AG09309 (cell line): ENCODE data around the gene CYP27A1.

Experiments
- DNase-seq: peaks from one replicate; pipeline ENCODE4 v3.0.0-alpha.2; 2010; ENCODE audit warnings: low read depth
- H3K4me3 ChIP-seq: 2 replicates; pipeline ENCODE4 v1.5.1; 2011; ENCODE audit warnings: mild to moderate bottlenecking, low read depth, low read length, moderate library complexity; ENCODE audit not compliant: control insufficient read depth
- CTCF ChIP-seq: IDR thresholded peaks from 2 replicates; pipeline ENCODE4 v1.5.1; 2011; ENCODE audit warnings: mild to moderate bottlenecking, low read depth, low read length, inconsistent platforms; ENCODE audit not compliant: insufficient read depth, control insufficient read depth; ENCODE audit errors: missing control alignments

The CYP27A1 gene

DNA sequence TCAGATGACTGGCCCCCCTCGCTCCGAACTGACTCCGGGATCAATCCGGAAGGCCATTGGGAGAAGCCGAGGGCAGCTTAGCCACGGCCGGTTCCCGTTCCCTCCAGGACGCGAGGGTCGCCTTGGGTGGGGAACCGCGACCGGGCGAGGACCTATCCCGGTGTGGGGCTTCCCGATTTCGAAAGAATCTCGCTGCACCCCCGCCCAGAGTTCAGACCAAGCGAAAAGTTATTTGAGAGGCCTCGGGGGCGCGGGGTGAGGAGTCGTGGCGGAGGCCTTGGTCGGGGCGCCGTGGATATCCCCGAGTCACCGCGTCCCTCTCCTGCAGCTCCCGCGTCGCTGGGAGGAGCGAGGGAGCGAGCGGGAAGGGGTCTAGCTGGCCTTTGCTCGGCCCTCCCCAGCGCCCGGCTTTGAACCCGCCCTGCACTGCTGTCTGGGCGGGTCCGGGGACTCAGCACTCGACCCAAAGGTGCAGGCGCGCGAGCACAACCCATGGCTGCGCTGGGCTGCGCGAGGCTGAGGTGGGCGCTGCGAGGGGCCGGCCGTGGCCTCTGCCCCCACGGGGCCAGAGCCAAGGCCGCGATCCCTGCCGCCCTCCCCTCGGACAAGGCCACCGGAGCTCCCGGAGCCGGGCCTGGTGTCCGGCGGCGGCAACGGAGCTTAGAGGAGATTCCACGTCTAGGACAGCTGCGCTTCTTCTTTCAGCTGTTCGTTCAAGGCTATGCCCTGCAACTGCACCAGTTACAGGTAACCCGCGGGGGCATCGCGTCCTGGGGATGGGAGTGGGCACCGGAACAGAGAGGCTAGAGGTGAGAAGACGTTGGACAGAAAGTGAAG, at the start of gene CYP27A1:
TSS of gene CYP27A1 (plus strand) at position 457 of the 837 bp plus-strand sequence. CDS start at position 493, 36 bp downstream.
- no peak for DNase-seq
- TF ChIP-seq CTCF = no peak
- H3K4me3 ChIP-seq = peak within 1 kb of the TSS; percentile 39

- no peak for TF ChIP-seq CTCF
- no peak for DNase-seq
- H3K4me3 ChIP-seq = no peak overlapping the region
Observed at GRCh38 chr2:218732761-218733158, 49.2 kb upstream of the CYP27A1 start.

- peak; percentile 57 for DNase-seq
- no peak overlapping the region for H3K4me3 ChIP-seq
- TF ChIP-seq CTCF = no peak
Observed at GRCh38 chr2:218733171-218734021, 48.6 kb upstream of the CYP27A1 start.

- DNase-seq = no peak
- no peak overlapping the region for H3K4me3 ChIP-seq
- TF ChIP-seq CTCF = no peak
Observed at GRCh38 chr2:218734190-218734975, 47.6 kb upstream of the CYP27A1 start.

DNA sequence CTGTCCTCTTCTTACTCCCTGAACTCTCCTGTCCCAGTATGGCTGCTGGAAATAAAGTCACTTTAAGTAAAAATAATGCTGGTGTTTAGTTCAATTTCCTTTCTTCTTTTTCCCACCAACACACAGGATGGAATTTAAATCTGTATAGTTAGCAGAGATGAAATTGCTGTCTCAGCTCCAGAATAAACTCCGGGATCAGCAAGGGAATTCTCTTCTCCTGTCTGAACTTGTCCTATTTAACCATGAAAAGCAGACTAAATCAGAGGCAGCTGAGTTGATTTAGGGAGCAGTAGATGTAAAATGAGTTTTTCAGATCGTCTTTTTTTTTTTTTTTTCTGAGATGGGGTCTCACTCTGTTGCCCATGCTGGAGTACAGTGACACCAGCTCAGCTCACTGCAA, 45.4 kb upstream of the CYP27A1 start:
- DNase-seq = no peak
- no peak for TF ChIP-seq CTCF
- H3K4me3 ChIP-seq = no peak overlapping the region

DNA sequence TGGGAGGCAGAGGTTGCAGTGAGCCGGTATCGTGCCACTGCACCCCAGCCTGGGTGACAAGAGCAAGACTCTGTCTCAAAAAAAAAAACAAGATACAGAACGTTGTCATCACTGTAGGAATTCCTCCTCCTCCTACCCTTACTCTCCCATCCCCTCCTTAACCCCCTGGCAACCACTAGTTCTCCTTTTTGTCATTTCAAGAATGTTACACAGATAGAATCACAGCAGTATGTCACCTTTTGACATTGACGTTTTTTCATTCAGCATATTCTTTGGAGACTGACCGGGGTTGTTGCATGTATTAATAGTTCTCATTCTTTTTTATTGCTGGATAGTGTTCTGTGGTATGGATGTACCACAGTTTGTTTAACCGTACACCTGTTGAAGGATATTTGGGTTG, 38.9 kb upstream of the CYP27A1 start:
- H3K4me3 ChIP-seq = no peak overlapping the region
- DNase-seq = no peak
- no peak for TF ChIP-seq CTCF
